ENCODE measurements around the gene HLA-DQB2. TPM values are rescaled to one million over a fixed set of nuclear protein-coding genes. Genes with fewer than 3 reads are reported as not detected.

HLA-DQB2 gene
- total RNA-seq, 1 experiment from 2014 or later: not detected

- DNase-seq (ENCODE audit: low read depth, low spot score) (no peak), ATAC-seq (no peak)
- intact Hi-C loops (cut with micrococcal nuclease; ENCODE audit: unreplicated experiment): no loop called here
- TF ChIP-seq SIN3A (IDR thresholded peaks at IDR 0.05; ENCODE audit: borderline replicate concordance, insufficient read depth, low read depth, low read length): no peak
- no peak for TF ChIP-seq REST (IDR thresholded peaks at IDR 0.05; ENCODE audit: insufficient read depth in 1 of 2, low read depth in 2 of 2, low read length in 1 of 2)
- TF ChIP-seq TCF7L2 (IDR thresholded peaks at IDR 0.05; ENCODE audit: low read depth, low read length): no peak
- no peak for TF ChIP-seq POLR2AphosphoS5 (IDR thresholded peaks at IDR 0.05; ENCODE audit: low read depth, low read length)
- TF ChIP-seq, protein P1, sequence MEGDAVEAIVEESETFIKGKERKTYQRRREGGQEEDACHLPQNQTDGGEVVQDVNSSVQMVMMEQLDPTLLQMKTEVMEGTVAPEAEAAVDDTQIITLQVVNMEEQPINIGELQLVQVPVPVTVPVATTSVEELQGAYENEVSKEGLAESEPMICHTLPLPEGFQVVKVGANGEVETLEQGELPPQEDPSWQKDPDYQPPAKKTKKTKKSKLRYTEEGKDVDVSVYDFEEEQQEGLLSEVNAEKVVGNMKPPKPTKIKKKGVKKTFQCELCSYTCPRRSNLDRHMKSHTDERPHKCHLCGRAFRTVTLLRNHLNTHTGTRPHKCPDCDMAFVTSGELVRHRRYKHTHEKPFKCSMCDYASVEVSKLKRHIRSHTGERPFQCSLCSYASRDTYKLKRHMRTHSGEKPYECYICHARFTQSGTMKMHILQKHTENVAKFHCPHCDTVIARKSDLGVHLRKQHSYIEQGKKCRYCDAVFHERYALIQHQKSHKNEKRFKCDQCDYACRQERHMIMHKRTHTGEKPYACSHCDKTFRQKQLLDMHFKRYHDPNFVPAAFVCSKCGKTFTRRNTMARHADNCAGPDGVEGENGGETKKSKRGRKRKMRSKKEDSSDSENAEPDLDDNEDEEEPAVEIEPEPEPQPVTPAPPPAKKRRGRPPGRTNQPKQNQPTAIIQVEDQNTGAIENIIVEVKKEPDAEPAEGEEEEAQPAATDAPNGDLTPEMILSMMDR (IDR thresholded peaks at IDR 0.05): no peak
- POLR2A ChIA-PET: no interaction called here
- BruUV-seq (replicated peaks): no TSS peak
- in situ Hi-C loops (cut with HindIII; ENCODE audit: low pct_unique_long_range_greater_than_20kb, low sequenced_read_pairs): no loop called here
- CTCF ChIA-PET: no interaction called here
- Histone ChIP-seq H3K4me1 (ENCODE audit: control insufficient read depth, insufficient read depth, low read length) (no peaks in the 10 kb centered on the region), H3K9me3 (ENCODE audit: control insufficient read depth, insufficient read depth, low read depth, low read length) (no peaks in the 10 kb centered on the region), H3K36me3 (ENCODE audit: control insufficient read depth, insufficient read depth, low read length) (no peaks in the 10 kb centered on the region), H3K27ac (ENCODE audit: low read length) (no peak overlapping the region), H3K27me3 (ENCODE audit: control insufficient read depth, insufficient read depth, low read length) (peaks cover 18% of the 10 kb centered on the region), H3K4me3 (ENCODE audit: low read depth in 2 of 2, low read length in 2 of 2) (no peak overlapping the region)
Measured at GRCh38 chr6:32744776-32745175, 18.6 kb downstream of the HLA-DQB2 start.

- BruUV-seq (replicated peaks): no TSS peak
- POLR2A ChIA-PET: no interaction called here
- CTCF ChIA-PET: interaction anchor here (0.6 kb wide), 1 partner anchor 450 kb away, joined by 3 read pairs; no protein-coding TSS in a partner anchor
- Histone ChIP-seq H3K27me3 (ENCODE audit: control insufficient read depth, insufficient read depth, low read length) (peaks cover 13% of the 10 kb centered on the region), H3K4me3 (ENCODE audit: low read depth in 2 of 2, low read length in 2 of 2) (no peak overlapping the region), H3K9me3 (ENCODE audit: control insufficient read depth, insufficient read depth, low read depth, low read length) (no peaks in the 10 kb centered on the region), H3K36me3 (ENCODE audit: control insufficient read depth, insufficient read depth, low read length) (no peaks in the 10 kb centered on the region), H3K27ac (ENCODE audit: low read length) (no peak overlapping the region), H3K4me1 (ENCODE audit: control insufficient read depth, insufficient read depth, low read length) (no peaks in the 10 kb centered on the region)
- in situ Hi-C loops (cut with HindIII; ENCODE audit: low pct_unique_long_range_greater_than_20kb, low sequenced_read_pairs): no loop called here
- TF ChIP-seq SIN3A (IDR thresholded peaks at IDR 0.05; ENCODE audit: borderline replicate concordance, insufficient read depth, low read depth, low read length) (no peak), POLR2AphosphoS5 (IDR thresholded peaks at IDR 0.05; ENCODE audit: low read depth, low read length) (no peak), TCF7L2 (IDR thresholded peaks at IDR 0.05; ENCODE audit: low read depth, low read length) (no peak), REST (IDR thresholded peaks at IDR 0.05; ENCODE audit: insufficient read depth in 1 of 2, low read depth in 2 of 2, low read length in 1 of 2) (no peak)
- TF ChIP-seq, protein P1 (IDR thresholded peaks at IDR 0.05): no peak
- intact Hi-C loops (cut with micrococcal nuclease; ENCODE audit: unreplicated experiment): no loop called here
- ATAC-seq (no peak), DNase-seq (ENCODE audit: low read depth, low spot score) (no peak)
Measured at GRCh38 chr6:32742374-32742773, 21.0 kb downstream of the HLA-DQB2 start.

Measured in Panc1 (cell line).